ENCODE results near the gene SIGLEC11.
"Not testable (repeated sequence)": the region's sequence is repeated elsewhere in the genome, so short reads cannot be mapped to it uniquely, and the experiment has no call there.

Gene SIGLEC11

GRCh38 chr19:49930483-49931011, 30.4 kb downstream of the SIGLEC11 start:
- intact Hi-C loops (cut with DNase I) = no loop called here
- no peak for DNase-seq

GRCh38 chr19:49929611-49930482, 31.1 kb downstream of the SIGLEC11 start:
- intact Hi-C loops (cut with DNase I) = no loop called here

GRCh38 chr19:49929121-49929610, 31.8 kb downstream of the SIGLEC11 start, which contains the start of the genes ATF5 and NUP62:
TSS of gene ATF5 (plus strand) at chr19:49929205. CDS start at chr19:49930851, 1,646 bp downstream.
TSS of gene NUP62 (minus strand) at chr19:49929504. CDS start at chr19:49909807, 19,697 bp downstream.
- DNase-seq = peak in 41 of 42 donors; percentile 65 to 94 (median 84)
- intact Hi-C loops (cut with DNase I) = no loop called here

More at GRCh38 chr19:49929611-49930482, 31.1 kb downstream of the SIGLEC11 start:
- DNase-seq = peak; percentile 83 to 99 (median 95)

GRCh38 chr19:49927526-49928264, 33.3 kb downstream of the SIGLEC11 start:
- intact Hi-C loops (cut with DNase I) = no loop called here
- no peak for DNase-seq

- intact Hi-C loops (cut with DNase I) = no loop called here
- no peak for DNase-seq
These were observed 34.5 kb downstream of the SIGLEC11 start for GRCh38 chr19:49926515-49926914.

DNA sequence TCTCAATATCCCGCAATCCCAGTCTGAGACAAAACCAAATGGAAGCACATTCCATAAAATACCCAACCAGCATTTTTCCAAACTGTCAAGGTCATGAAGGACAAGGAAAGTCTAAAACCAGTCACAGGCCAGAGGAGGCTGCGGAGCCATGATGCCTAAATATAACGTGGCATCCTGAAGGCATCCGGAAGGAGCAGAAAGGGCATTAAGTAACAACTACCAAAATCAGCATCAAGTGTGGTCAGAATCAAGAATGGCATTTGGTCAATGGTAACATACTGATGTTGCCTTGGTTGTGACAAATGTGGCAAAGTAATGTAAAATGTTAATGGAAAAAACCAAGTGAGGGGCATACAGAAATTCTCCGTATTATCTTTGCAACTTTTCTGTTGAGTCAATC, 35.5 kb downstream of the SIGLEC11 start:
- no peak for DNase-seq
- intact Hi-C loops (cut with DNase I) = no loop called here

GRCh38 chr19:49924881-49925210, 36.1 kb downstream of the SIGLEC11 start:
- DNase-seq; intact Hi-C loops (cut with DNase I): not testable (repeated sequence)

GRCh38 chr19:49924004-49924880, 36.7 kb downstream of the SIGLEC11 start:
- DNase-seq = no peak
- intact Hi-C loops (cut with DNase I) = no loop called here

DNA sequence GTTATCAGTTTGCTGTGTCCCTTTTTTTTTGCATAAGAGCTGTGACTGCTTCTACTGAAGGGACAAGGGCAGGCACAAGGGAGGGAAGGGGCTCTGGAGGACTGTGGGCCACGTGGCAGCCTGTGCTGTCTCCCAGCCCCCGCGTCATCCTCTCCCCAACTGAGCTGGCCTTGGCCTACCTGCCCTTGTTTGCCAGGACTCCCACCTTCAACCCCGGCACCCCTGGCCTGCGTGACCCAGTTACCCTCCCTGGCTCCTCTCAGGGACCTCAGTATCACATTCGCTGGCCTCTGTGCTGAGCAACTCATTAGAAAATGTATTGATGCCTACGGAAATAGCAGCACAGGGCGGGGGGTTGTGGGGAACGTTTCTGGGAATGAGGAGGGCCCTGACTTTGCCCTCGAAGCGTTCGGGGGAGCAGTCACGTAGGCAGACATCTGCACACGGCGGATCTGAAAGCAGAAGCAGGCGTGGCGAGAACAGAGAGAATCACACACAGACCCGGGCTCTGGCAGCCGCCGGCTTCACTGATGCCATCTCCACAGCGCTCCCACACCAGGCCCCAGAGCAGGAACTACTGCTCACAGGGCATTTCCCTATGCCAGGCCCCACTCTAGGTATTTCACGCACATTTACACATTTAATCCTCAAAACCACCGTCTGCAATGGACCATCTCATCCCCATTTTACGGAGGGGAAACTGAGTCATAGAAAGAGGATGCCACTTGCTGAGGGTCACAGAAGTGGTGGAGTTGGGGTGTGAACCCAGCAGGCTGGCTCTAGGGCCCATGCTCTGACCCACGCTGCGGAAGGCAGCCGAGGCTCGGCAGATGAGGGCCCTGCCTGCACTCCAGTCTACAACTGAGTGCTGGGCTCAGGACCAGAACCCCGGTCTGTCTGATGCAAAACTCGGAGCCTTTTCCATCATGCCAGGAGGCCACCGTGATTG, 37.6 kb downstream of the SIGLEC11 start:
- DNase-seq = peak in 28 of 42 donors; percentile 17 to 68 (median 45)
- intact Hi-C loops (cut with DNase I) = no loop called here

GRCh38 chr19:49921871-49922795, 38.8 kb downstream of the SIGLEC11 start:
- intact Hi-C loops (cut with DNase I) = no loop called here
- DNase-seq = no peak

DNA sequence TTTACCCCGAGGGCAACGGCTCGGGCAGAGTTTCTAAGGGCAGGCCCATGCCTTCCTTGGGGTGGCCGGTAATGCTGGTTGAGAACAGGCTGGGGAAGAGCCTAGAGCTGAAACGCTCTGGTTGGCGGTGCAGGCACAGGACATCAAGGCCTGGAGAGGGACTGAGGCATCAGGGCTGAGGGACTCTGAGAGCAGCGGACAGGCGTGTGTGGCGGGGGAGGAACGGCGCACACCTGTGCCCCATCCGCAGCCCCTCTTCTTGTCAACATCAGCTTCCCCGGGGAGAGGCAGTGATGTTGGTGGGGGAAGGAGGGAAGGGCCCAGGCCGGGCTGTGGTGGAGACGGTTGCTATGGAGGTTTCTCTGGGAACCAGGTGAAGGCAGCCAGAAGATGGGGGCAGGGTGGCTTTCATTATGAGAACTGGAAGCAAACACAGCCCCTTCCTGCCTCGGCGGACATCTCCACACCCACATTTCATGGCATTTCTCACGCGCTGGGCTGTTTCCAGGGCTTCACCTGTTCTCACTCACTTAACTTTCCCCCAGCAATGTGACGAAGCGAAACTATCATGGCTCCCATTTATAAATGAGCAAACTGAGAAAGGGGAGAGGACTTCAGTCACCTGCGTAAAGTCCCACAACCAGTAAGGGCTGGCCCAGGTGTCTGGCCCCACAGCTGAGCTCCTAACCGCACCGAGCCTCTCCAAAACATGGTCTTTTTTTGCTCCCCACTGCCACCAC, 40.2 kb downstream of the SIGLEC11 start:
- DNase-seq = peak in 2 of 42 donors; percentile 11 to 39
- intact Hi-C loops (cut with DNase I) = no loop called here

DNA sequence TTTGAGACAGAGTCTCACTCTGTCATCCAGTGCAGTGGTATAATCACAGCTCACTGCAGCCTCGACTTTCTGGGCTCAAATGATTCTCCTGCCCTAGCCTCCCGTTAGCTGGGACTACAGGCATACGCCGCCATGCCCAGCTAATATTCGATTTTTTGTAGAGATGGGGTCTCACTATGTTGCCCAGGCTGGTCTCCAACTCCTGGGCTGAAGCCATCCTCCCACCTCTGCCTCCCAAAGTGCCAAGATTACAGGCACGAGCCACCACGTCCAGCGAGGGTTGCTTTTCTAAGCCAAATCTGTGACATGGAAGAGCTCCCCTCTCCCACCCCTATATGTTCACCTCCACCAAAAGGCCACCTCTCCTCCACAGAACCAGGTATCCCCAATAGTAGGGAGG, 42.9 kb downstream of the SIGLEC11 start:
- intact Hi-C loops (cut with DNase I) = no loop called here
- no peak for DNase-seq

- DNase-seq = peak in 31 of 42 donors; percentile 17 to 73 (median 44)
- intact Hi-C loops (cut with DNase I) = no loop called here
These were observed 43.9 kb downstream of the SIGLEC11 start for GRCh38 chr19:49916839-49917733.

DNA sequence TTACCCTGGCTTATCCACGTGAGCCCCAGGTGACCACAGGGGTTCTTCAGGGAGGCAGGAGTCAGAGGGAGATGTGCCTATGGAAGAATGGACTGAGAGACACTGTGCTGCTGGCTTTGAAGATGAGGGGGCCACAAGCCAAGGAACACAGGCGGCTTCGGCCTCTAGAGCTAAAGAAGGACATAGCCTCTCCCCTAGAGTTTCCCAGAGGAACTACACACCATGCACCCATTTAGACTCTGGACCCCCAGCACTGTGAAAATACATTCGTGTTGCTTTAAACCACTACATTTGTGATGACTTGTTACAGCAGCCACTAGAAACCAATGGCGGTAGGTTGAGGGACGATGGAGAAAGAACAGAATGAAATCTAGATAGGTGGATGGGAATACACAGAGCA, 45.7 kb downstream of the SIGLEC11 start:
- intact Hi-C loops (cut with DNase I) = no loop called here
- no peak for DNase-seq

DNA sequence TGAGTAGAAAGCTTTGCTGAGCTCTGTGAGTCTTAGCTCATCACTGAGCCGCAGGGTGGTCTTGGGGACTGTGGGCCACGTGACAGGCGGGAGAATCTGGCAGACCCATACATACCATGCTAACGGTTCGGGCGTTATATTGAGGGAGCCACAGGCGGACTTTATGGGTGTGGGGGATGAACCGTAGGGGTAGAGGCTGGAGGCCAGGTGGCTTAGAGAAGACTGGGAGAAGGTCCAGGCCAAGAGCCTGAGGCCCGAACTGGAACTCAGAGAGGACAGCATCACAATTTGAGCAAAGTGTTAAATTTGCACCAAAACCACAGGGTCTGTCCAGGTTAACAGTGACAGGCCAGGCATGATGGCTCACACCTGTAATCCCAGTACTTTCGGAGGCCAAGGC, 47.3 kb downstream of the SIGLEC11 start:
- intact Hi-C loops (cut with DNase I) = no loop called here
- no peak for DNase-seq

Data from head of caudate nucleus (tissue), 42 donors.